IPS DF 6.9 (cell line): ENCODE results near the gene PCDHGC4.

Experiments used
- DNase-seq: peaks from one replicate; pipeline ENCODE4 v3.0.0-alpha.2; 2013; ENCODE audit warnings: low read depth, low spot score
- H3K27ac ChIP-seq: one replicate; pipeline ENCODE4 v1.5.1; 2013; ENCODE audit warnings: low read length, control low read depth
- H3K27me3 ChIP-seq: 2 replicates; pipeline ENCODE4 v1.6.1; 2013; ENCODE audit warnings: mild to moderate bottlenecking, low read length; ENCODE audit not compliant: control insufficient read depth, insufficient read depth
- H3K36me3 ChIP-seq: 2 replicates; pipeline ENCODE4 v1.6.1; 2013; ENCODE audit warnings: low read length; ENCODE audit not compliant: control insufficient read depth, insufficient read depth
- H3K4me1 ChIP-seq: 2 replicates; pipeline ENCODE4 v1.6.1; 2013; ENCODE audit warnings: low read length; ENCODE audit not compliant: control insufficient read depth, insufficient read depth
- H3K4me3 ChIP-seq: 2 replicates; pipeline ENCODE4 v1.5.1; 2013; ENCODE audit warnings: mild to moderate bottlenecking, low read length
- H3K9me3 ChIP-seq: 2 replicates; pipeline ENCODE4 v1.6.1; 2013; ENCODE audit warnings: low read length, inconsistent platforms; ENCODE audit not compliant: control insufficient read depth, insufficient read depth
- WGBS: extraction: QIAGEN DNeasy Blood & Tissue Kit; methylation state at CpG from one replicate; pipeline ENCODE4 v1.1.7; 2013; ENCODE audit warnings: mixed read lengths, missing lambda C conversion rate; ENCODE audit not compliant: insufficient read length, insufficient coverage; 5-methylcytosine and 5-hydroxymethylcytosine counted together

Gene PCDHGC4

GRCh38 chr5:141511771-141512325, 27.0 kb downstream of the PCDHGC4 start:
- no CpG with 5 or more reads among the region's 4 CpGs for WGBS
- H3K27ac ChIP-seq = no peak overlapping the region
- peaks cover 3% of the 10 kb centered on the region for H3K4me1 ChIP-seq

GRCh38 chr5:141512390-141512910, 27.6 kb downstream of the PCDHGC4 start:
- H3K27ac ChIP-seq = no peak overlapping the region
- peaks cover 7% of the 10 kb centered on the region; the same call in 1 of the 2 replicates for H3K36me3 ChIP-seq
- no peak for DNase-seq
- no peaks in the 10 kb centered on the region for H3K27me3 ChIP-seq
- H3K4me3 ChIP-seq = peak overlapping the region; percentile 55; the same call in 1 of the 2 replicates
- no CpG with 5 or more reads among the region's 28 CpGs for WGBS
- no peaks in the 10 kb centered on the region for H3K9me3 ChIP-seq
- peaks cover 3% of the 10 kb centered on the region for H3K4me1 ChIP-seq

More at GRCh38 chr5:141511771-141512325, 27.0 kb downstream of the PCDHGC4 start:
- no peaks in the 10 kb centered on the region for H3K9me3 ChIP-seq
- no peaks in the 10 kb centered on the region for H3K27me3 ChIP-seq
- DNase-seq = no peak
- no peak overlapping the region for H3K4me3 ChIP-seq
- H3K36me3 ChIP-seq = peaks cover 5% of the 10 kb centered on the region; the same call in 1 of the 2 replicates

- no peak overlapping the region for H3K27ac ChIP-seq
- H3K4me3 ChIP-seq = peak overlapping the region; percentile 55; the same call in 1 of the 2 replicates
- no peak for DNase-seq
- no peaks in the 10 kb centered on the region for H3K27me3 ChIP-seq
- H3K4me1 ChIP-seq = peaks cover 3% of the 10 kb centered on the region
- H3K9me3 ChIP-seq = no peaks in the 10 kb centered on the region
- WGBS = no CpG with 5 or more reads among the region's 43 CpGs
- peaks cover 7% of the 10 kb centered on the region; the same call in 1 of the 2 replicates for H3K36me3 ChIP-seq
Observed at GRCh38 chr5:141512911-141513626, 28.2 kb downstream of the PCDHGC4 start.

- WGBS = no CpG with 5 or more reads among the region's 29 CpGs
- DNase-seq = no peak
- peaks cover 3% of the 10 kb centered on the region for H3K4me1 ChIP-seq
- no peak overlapping the region for H3K27ac ChIP-seq
- H3K4me3 ChIP-seq = peak overlapping the region; percentile 55; the same call in 1 of the 2 replicates
- H3K9me3 ChIP-seq = no peaks in the 10 kb centered on the region
- H3K27me3 ChIP-seq = no peaks in the 10 kb centered on the region
- H3K36me3 ChIP-seq = peaks cover 7% of the 10 kb centered on the region; the same call in 1 of the 2 replicates
Observed at GRCh38 chr5:141513627-141514329, 28.9 kb downstream of the PCDHGC4 start.

- no peaks in the 10 kb centered on the region for H3K9me3 ChIP-seq
- no peak for DNase-seq
- no peak overlapping the region for H3K4me3 ChIP-seq
- peaks cover 3% of the 10 kb centered on the region for H3K4me1 ChIP-seq
- no peak overlapping the region for H3K27ac ChIP-seq
- peaks cover 7% of the 10 kb centered on the region; the same call in 1 of the 2 replicates for H3K36me3 ChIP-seq
- H3K27me3 ChIP-seq = no peaks in the 10 kb centered on the region
- WGBS = no CpG with 5 or more reads among the region's 6 CpGs
Observed at GRCh38 chr5:141514330-141515133, 29.7 kb downstream of the PCDHGC4 start.

GRCh38 chr5:141515141-141515540, 30.3 kb downstream of the PCDHGC4 start:
- Histone ChIP-seq H3K4me1 (peaks cover 3% of the 10 kb centered on the region), H3K4me3 (no peak overlapping the region), H3K9me3 (no peaks in the 10 kb centered on the region), H3K27ac (no peak overlapping the region), H3K36me3 (peaks cover 7% of the 10 kb centered on the region; the same call in 1 of the 2 replicates), H3K27me3 (no peaks in the 10 kb centered on the region)
- DNase-seq = no peak
- no CpG with 5 or more reads among the region's 3 CpGs for WGBS

- Histone ChIP-seq H3K9me3 (no peaks in the 10 kb centered on the region), H3K27ac (no peak overlapping the region), H3K4me1 (peaks cover 3% of the 10 kb centered on the region; the same call in 1 of the 2 replicates), H3K4me3 (no peak overlapping the region), H3K27me3 (no peaks in the 10 kb centered on the region), H3K36me3 (peaks cover 7% of the 10 kb centered on the region; the same call in 1 of the 2 replicates)
- no peak for DNase-seq
- WGBS = no CpG with 5 or more reads among the region's 4 CpGs
Observed at GRCh38 chr5:141515946-141516671, 31.3 kb downstream of the PCDHGC4 start.

GRCh38 chr5:141516672-141517025, 31.8 kb downstream of the PCDHGC4 start:
- no peaks in the 10 kb centered on the region for H3K27me3 ChIP-seq
- peaks cover 3% of the 10 kb centered on the region; the same call in 1 of the 2 replicates for H3K4me1 ChIP-seq
- no peak overlapping the region for H3K4me3 ChIP-seq
- WGBS = no CpG with 5 or more reads among the region's 8 CpGs
- no peaks in the 10 kb centered on the region for H3K9me3 ChIP-seq
- no peak for DNase-seq
- H3K36me3 ChIP-seq = peaks cover 7% of the 10 kb centered on the region; the same call in 1 of the 2 replicates
- no peak overlapping the region for H3K27ac ChIP-seq

GRCh38 chr5:141517312-141517711, 32.5 kb downstream of the PCDHGC4 start:
- Histone ChIP-seq H3K27ac (no peak overlapping the region), H3K4me1 (peaks cover 3% of the 10 kb centered on the region; the same call in 1 of the 2 replicates), H3K9me3 (no peaks in the 10 kb centered on the region), H3K36me3 (peaks cover 7% of the 10 kb centered on the region; the same call in 1 of the 2 replicates), H3K4me3 (no peak overlapping the region), H3K27me3 (no peaks in the 10 kb centered on the region)
- WGBS = no CpG with 5 or more reads among the region's 8 CpGs
- no peak for DNase-seq
